ENCODE data around the gene FBXL2.
A peak's percentile ranks its signal among the peaks of the same experiment; 100 is the strongest.
"Not testable (repeated sequence)": the region's sequence is repeated elsewhere in the genome, so short reads cannot be mapped to it uniquely, and the experiment has no call there.

Gene FBXL2

GRCh38 chr3:33385423-33385822, 108.2 kb downstream of the FBXL2 start:
- peak in 1 of 2 donors; percentile 17 for DNase-seq (ENCODE audit: low read depth in 2 of 2)

- DNase-seq (ENCODE audit: low read depth in 2 of 2), result no peak
These were observed 109.4 kb downstream of the FBXL2 start for GRCh38 chr3:33386631-33387030.

- DNase-seq (ENCODE audit: low read depth in 2 of 2), result no peak
These were observed 111.3 kb downstream of the FBXL2 start for GRCh38 chr3:33388374-33389100.

GRCh38 chr3:33389908-33390307, 112.7 kb downstream of the FBXL2 start:
- DNase-seq (ENCODE audit: low read depth in 2 of 2), result no peak

GRCh38 chr3:33391255-33391995, 114.2 kb downstream of the FBXL2 start:
- DNase-seq (ENCODE audit: low read depth in 2 of 2), result no peak

- DNase-seq (ENCODE audit: low read depth in 2 of 2), result no peak
These were observed 114.9 kb downstream of the FBXL2 start for GRCh38 chr3:33392144-33392543.

- DNase-seq (ENCODE audit: low read depth in 2 of 2), result no peak
These were observed 115.5 kb downstream of the FBXL2 start for GRCh38 chr3:33392703-33393125.

- no peak for DNase-seq (ENCODE audit: low read depth in 2 of 2)
These were observed 117.3 kb downstream of the FBXL2 start for GRCh38 chr3:33394403-33395054.

- DNase-seq (ENCODE audit: low read depth in 2 of 2), result no peak
These were observed 118.7 kb downstream of the FBXL2 start for GRCh38 chr3:33395900-33396299.

GRCh38 chr3:33398410-33398809, 121.2 kb downstream of the FBXL2 start:
- no peak for DNase-seq (ENCODE audit: low read depth in 2 of 2)

GRCh38 chr3:33401781-33402180, 124.5 kb downstream of the FBXL2 start:
- DNase-seq (ENCODE audit: low read depth in 2 of 2), result no peak

GRCh38 chr3:33402936-33403335, 125.7 kb downstream of the FBXL2 start:
- no peak for DNase-seq (ENCODE audit: low read depth in 2 of 2)

GRCh38 chr3:33403756-33404155, 126.5 kb downstream of the FBXL2 start:
- DNase-seq (ENCODE audit: low read depth in 2 of 2), result no peak

- DNase-seq (ENCODE audit: low read depth in 2 of 2), result not testable (repeated sequence)
These were observed 133.6 kb downstream of the FBXL2 start for GRCh38 chr3:33410816-33411215.

GRCh38 chr3:33417066-33417673, 139.9 kb downstream of the FBXL2 start:
- DNase-seq (ENCODE audit: low read depth in 2 of 2), result no peak

GRCh38 chr3:33419948-33420347, 142.7 kb downstream of the FBXL2 start:
- no peak for DNase-seq (ENCODE audit: low read depth in 2 of 2)

GRCh38 chr3:33420966-33421365, 143.7 kb downstream of the FBXL2 start:
- DNase-seq (ENCODE audit: low read depth in 2 of 2), result no peak

GRCh38 chr3:33424606-33425452, 147.6 kb downstream of the FBXL2 start:
- no peak for DNase-seq (ENCODE audit: low read depth in 2 of 2)

- DNase-seq (ENCODE audit: low read depth in 2 of 2), result no peak
These were observed 148.2 kb downstream of the FBXL2 start for GRCh38 chr3:33425453-33425852.

GRCh38 chr3:33426068-33426467, 148.8 kb downstream of the FBXL2 start:
- DNase-seq (ENCODE audit: low read depth in 2 of 2), result no peak

- no peak for DNase-seq (ENCODE audit: low read depth in 2 of 2)
These were observed 149.5 kb downstream of the FBXL2 start for GRCh38 chr3:33426630-33427317.

Measured in stimulated activated CD4-positive, alpha-beta T cell treated with anti-CD3 and anti-CD28 coated beads, Interleukin-1b, Interleukin-23, amount 100 ng/mL, for 4 hours (primary cell).